Gastroesophageal sphincter (tissue), 3 donors: ENCODE measurements around the gene OPCML.

Source experiments
- CTCF ChIP-seq, 4 experiments: fragments of 200-600 bp in 2 of 4; fragments of 450-650 bp in 2 of 4; sonication (generic) in 1 of 4; IDR thresholded peaks; one replicate each; pipeline ENCODE4 v1.5.1; 2017 to 2019; ENCODE audit warnings: antibody characterized with exemption in 4 of 4, mild to moderate bottlenecking in 2 of 4, moderate library complexity in 2 of 4
- EP300 ChIP-seq: sonication (generic); formaldehyde crosslinking; IDR thresholded peaks from one replicate; pipeline ENCODE4 v1.6.1; 2017; ENCODE audit warnings: antibody characterized with exemption, mild to moderate bottlenecking
- POLR2A ChIP-seq, 2 donors: fragments of 450-650 bp; IDR thresholded peaks; one replicate each; pipeline ENCODE4 v1.6.1; 2017; ENCODE audit warnings: antibody characterized with exemption in 2 of 2, mild to moderate bottlenecking in 2 of 2, moderate library complexity in 1 of 2
- POLR2AphosphoS5 ChIP-seq: sonication (generic); formaldehyde crosslinking; IDR thresholded peaks from one replicate; pipeline ENCODE4 v1.6.1; 2017; ENCODE audit warnings: antibody characterized with exemption

GRCh38 chr11:132894606-132895005, 637.7 kb downstream of the OPCML start:
- TF ChIP-seq EP300: no peak
- TF ChIP-seq CTCF (IDR thresholded peaks at IDR 0.05): no peak
- TF ChIP-seq POLR2AphosphoS5: no peak
- no peak for TF ChIP-seq POLR2A (IDR thresholded peaks at IDR 0.05)
